NCI-H748 (cell line): ENCODE data around the gene E2F8.
A peak's percentile ranks its signal among the peaks of the same experiment; 100 is the strongest.

Experiments
- DNase-seq: peaks from one replicate; lab custom pipeline; 2025; ENCODE audit not compliant: unreplicated experiment; lab: John Stamatoyannopoulos, UW

Gene E2F8

GRCh38 chr11:19187833-19188258 is 52.9 kb downstream of the E2F8 start:
- peak; percentile 90 for DNase-seq

- DNase-seq = no peak
These were observed 53.5 kb downstream of the E2F8 start for GRCh38 chr11:19187114-19187832.

DNA sequence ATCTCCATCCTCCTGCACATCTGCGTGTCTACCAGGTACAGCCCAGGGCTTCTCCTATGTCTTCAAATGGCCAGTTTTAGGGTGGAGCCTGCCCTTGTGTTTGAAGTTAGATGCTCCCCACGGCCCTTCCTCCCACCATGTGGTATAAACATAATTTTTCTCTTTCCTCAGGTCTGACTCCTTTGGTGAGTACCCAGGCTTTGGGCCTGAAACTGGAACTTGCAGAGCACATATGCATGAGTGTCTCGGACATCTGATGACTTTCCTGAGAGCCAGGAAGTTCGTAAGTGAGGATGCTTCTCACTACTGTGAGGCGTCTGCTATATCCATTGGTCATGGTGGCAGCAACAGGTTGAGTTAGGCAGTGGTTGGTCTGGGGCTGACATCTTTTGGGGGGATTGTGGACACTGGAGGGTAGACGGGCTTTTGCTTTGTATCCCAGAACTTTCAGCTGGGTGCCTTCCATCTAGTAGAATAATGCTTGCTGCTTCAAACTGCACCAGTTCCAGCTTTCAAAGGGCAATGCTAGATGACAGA is 55.2 kb downstream of the E2F8 start:
- DNase-seq = no peak

DNA sequence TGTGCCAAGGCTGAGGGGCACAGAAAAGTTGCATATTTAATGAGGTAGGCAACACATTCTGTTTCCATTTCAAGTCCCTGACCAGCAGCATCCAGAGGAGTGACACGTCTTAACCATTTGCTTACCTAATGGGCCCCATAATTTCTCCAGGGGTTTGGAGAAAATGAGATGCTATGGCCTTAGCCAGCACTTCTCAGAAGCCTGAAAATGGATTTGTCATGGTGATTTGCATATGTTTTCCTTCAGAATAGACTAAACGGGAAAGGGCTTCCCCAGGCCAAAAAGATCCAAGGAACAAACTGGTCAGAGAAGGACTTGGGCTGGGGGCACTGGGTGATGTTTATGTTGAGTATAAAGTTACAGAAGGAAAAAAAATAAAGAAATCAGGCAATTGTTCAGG is 55.7 kb downstream of the E2F8 start:
- DNase-seq = no peak

- DNase-seq = no peak
These were observed 57.1 kb downstream of the E2F8 start for GRCh38 chr11:19183646-19184045.

DNA sequence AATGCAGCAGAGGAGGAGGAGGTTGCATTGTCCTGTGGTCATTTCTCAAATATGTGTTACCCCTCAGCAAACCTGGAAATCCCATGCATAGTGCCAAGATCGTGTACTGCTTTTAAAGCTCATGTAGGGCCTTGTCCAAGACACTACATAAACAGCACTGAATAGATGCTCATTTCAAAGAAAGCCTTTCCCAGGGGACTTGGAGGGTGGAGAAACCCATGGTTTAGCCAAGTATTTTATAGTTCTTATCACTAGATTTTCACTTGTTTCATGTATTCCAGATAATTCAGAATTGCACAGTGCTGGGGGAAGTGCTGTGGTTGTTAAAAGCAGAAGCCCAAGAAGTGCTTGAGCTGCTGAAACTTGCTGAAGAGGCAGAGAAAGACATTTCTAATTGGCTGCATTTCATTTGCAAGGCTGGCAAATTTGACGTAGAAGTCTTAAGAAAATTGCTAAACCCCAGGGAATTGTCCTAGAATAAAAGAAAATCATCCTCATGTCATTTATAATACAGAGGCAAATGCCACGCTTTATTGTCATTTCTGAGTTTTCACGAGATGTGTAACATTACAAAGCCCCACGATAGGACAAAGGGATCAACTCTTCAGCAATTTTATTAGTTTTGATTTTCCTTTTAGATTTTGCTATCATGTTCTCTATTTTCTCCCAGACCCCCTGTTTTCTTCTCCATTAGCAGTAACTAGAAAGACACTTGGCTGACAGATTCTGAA is 59.0 kb downstream of the E2F8 start:
- DNase-seq = no peak

DNA sequence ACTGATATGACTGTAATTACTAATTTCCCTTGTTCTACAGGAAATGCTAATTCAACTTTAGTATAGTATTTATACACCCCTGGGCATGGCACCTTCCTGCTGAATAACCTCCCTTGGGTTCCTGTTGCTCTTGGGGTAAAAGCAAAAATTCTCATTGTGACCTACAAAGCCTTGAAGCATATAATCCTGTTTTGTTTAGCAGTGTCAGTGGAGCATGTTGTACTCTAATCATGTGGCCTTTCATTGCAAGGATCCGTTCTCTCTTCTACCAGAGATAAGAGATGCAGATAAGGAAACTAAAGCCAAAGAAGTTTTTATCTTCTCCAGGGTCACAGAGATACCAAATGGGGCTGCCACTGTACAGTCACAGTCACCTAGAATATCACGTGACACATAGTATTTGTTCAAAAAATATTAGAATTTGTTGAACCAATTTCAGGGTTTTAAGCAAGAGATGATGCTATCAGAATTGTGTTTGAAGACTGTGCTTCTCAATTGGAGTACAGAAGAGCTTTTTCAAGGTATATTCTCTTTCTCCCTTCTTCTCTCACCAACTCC is 64.0 kb downstream of the E2F8 start:
- no peak for DNase-seq
